Retina (tissue), 1 donor: Measurements from ENCODE around the gene KRT76.

Source experiments
- DNase-seq: peaks from one replicate; pipeline ENCODE4 v3.0.0-alpha.2; 2016

KRT76 gene

GRCh38 chr12:52812749-52813148 lies 35.6 kb upstream of the KRT76 start:
- no peak for DNase-seq

GRCh38 chr12:52812073-52812400 lies 34.9 kb upstream of the KRT76 start:
- no peak for DNase-seq

DNA sequence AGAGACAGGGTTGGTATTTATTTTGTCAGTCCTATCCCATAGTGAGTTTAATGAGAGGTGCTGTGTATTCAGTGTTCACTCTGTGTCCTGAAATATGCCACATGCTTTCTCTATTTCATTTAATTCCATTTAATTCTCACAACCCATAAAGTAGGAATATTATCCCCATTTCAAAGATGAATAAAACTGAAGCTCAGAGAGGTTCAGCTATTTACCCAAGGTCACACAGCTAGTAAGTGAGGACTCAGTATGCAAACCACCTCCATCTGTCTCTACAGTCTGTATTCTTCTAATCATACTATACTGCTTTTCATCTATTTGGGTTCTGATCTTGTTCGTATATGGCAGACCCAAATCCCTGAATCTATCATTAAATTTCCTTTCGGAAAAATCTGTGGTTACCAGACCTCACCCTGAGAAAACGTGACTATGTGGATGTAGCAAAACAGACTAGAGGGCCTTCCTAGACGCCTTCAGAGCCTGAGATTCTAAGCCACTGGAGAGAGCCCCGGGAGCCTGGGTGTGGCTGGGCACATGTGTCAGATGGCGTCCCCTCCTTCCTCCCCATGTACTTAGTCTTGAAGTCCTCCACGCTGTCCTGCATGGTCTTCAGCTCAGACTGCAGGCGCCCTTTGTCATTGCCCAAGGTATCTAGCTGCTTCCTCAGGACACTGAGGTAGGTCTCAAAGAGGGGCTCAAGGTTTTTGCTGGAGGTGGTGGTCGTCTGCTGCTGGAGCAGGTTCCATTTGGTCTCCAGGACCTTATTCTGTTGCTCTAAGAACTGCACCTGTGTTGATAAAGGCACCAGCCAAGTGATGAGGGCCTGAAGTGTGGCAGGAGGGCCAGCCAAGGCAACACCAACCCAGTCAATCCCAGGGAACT lies 34.3 kb upstream of the KRT76 start:
- no peak for DNase-seq

- no peak for DNase-seq
These were observed 33.4 kb upstream of the KRT76 start for GRCh38 chr12:52810554-52810953.

DNA sequence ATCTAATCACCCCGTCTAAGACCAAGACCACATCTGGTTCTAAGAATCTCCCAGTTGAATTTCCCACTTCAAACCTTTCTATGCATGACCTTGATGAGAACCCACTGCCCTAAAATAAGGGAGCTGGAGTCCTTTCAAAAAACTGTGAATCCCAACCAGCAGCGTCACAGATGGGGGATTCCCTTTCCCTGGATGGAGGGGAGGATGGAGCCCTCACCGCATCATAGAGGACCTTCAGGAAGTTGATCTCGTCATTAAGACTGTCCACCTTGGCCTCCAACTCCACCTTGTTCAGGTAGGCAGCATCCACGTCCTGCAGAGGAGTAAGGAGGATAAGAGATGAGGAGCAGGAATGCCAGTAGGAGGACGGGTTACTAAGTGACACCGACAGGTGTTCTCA lies 32.0 kb upstream of the KRT76 start:
- DNase-seq: no peak

DNA sequence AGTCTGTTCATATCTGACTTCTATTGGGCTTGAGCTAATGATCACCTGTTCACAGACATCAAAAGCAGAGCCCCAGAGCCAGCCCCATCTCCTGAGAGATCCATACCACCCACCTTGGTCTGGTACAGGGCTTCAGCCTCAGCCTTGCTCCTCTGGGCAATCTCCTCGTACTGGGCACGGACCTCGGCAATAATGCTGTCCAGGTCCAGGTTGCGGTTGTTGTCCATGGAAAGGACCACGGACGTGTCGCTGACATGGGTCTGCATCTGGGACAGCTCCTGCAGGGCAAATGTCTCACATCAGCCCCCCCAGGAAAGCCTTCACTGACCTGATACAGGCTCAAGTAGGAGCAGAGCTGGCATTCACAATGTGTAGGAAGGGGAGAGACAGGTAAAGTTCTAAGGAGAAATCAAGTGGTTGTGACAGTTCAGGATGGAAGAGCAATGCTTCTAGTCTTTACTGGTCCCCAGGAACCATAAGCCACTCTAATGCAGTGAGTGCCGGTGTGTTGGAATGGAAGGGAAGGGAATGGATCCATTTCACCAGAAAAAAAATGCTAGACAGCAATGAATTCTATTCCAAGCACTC lies 31.5 kb upstream of the KRT76 start:
- no peak for DNase-seq

DNA sequence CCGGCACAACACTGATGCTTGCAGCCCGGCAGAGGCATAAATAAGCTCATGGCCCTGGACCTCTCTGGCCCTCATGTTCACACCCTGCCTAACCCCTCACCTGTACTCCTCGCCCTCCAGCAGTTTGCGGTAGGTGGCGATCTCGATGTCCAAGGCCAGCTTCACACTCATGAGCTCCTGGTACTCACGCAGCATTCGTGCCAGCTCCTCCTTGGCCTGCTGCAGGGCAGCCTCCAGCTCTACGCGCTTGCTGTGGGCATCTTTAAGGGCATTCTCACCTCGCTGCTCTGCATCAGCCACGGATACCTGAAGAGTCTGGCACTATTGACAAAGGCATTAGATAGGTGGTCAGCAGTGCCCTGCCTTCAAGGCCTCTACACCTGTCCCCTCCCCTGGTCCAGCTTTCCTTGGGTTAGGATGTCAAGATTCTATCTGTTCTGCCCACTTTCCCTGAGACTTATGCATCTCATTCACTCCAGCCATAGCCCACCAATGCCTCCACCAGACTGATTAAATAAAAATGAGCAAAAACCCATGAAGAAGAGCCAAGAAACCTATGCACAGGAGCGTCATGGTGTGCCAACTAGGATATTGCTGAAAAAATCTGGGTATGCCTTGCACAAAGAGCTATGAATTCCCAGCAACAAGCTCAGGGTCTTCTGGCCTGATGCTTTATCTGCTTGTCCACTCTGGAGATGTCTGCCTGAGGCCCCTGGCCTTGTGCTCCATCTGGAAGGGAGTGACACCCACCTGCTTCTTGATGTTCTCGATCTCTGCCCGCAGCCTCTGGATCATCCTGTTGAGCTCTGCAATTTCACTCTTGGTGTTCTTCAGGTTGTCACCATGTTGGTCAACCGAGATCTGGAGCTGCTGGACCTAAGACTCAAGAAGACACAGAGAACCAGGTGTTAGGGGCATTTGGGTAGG lies 30.7 kb upstream of the KRT76 start:
- DNase-seq: no peak

DNA sequence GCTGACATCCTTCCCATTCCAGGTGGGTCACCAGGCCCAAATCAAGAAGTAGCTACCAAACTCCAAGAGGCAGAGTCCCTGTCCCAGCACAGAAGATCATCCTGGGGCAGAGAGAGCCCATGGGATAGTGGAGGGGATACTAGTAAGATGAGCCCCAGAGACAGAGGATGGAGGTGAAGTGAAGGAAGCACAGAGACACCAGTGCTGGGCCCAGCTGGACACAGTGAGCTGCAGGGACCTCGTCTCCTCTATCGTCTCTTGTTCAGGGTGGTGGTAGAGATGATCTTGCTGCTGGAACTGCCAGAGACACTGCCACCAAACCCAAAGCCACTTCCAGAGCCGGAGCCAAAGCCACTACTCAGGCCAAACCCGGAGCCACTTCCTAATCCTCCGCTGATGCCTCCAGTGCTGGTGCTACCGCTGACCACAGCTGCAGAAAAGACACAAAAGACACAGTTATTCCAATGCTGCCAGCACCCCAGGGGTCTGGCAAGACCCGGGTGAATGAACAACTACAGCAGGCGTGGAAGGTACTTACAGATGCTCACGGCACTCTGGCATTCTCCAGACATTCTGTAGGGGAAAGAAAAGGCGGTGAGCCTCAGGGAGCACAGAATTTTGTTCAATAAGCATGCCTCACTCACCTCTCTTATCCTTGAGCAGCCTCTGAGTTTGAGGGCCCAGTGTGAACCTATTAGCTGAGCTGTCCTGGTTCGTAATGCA lies 29.8 kb upstream of the KRT76 start:
- DNase-seq: no peak

GRCh38 chr12:52806169-52806811 lies 29.1 kb upstream of the KRT76 start:
- DNase-seq: no peak

GRCh38 chr12:52805739-52806138 lies 28.6 kb upstream of the KRT76 start:
- no peak for DNase-seq

DNA sequence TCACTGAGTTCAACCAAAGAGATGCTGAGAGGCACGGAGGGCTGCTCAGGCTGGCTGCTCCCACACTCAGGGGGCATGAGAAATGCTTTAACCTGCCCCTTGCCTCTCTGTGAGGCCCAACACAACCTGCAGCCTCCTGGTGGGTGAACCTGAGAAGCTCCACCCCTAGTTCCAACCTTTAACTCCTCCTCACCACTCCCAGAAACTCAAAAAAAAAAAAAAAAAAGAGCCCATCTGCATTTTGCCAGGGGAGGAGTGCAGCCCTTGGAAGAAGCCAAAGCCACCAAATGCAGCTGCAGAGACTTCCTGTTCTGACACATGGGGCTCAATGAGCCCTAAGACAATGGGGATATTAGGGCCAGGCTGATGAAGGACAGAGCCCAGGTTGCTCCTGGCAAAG lies 27.9 kb upstream of the KRT76 start:
- no peak for DNase-seq

- no peak for DNase-seq
These were observed 25.3 kb upstream of the KRT76 start for GRCh38 chr12:52802442-52802841.

GRCh38 chr12:52801773-52802172 lies 24.6 kb upstream of the KRT76 start:
- DNase-seq: no peak

- no peak for DNase-seq
These were observed 23.2 kb upstream of the KRT76 start for GRCh38 chr12:52800259-52800917.

DNA sequence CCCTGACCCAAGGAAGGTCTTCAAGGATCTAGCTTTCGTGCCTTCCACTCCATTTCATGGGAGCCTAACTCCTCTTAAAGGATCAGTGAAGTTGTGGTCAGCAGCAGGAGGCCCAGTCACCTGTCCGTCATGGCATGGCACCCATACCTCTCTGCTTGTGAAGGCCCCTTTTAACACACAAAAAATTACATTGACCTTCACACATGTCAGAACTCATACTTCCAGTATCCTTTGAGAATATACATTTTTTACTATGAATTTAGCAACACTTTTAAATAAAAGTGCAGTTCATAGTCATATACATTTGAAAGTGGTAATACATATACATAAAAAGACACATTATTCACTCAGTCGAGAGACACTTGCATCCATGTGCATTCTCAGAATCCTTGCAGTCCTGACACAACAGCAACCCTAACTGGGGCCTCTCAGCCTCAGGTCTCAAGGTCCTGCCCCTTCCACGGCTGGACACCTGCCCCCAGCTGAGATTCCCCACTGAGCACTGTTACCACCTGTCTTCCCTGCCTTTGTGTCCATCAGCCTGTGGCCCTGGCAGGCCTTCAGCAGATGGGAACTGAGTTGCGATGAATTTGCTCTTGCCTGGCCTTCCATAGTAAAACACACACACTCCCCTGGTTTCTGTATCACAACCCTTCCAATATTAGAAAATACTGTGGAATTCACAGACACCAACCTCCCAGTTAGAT lies 22.5 kb upstream of the KRT76 start:
- no peak for DNase-seq

GRCh38 chr12:52798671-52799504 lies 21.7 kb upstream of the KRT76 start:
- DNase-seq: no peak

DNA sequence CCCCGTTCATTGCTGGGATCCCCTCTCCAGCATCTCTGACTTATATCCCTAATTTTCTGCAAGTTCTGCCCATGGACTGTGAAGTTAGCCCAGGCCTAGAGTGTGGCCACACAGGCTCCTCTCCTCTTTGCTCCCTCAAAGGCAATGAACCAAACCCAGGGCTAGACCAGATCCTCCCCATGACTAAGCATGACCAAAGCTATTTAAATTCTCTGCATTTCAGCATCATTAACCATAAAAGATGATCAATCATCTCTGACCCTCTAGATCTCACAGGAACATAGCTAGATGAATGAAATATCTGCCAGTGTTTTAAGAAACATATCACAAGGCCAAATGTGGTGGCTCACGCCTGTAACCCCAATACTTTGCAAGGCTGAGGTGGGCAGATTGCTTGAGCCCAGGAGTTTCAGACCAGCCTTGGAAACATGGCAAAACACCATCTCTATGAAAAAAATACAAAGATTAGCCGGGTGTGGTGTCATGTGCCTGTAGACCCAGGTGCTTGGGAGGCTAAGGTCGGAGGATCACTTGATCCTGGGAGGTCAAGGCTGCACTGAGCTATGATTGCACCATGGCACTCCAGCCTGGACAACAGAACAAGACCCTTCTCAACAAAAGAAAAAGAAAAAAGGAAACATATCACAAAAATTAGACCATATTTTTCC lies 21.0 kb upstream of the KRT76 start:
- no peak for DNase-seq

- no peak for DNase-seq
These were observed 20.4 kb upstream of the KRT76 start for GRCh38 chr12:52797529-52797894.

- DNase-seq: no peak
These were observed 19.8 kb upstream of the KRT76 start for GRCh38 chr12:52796839-52797528.
